Endothelial cell of umbilical vein (primary cell): ENCODE data around the gene SEMA4D. TPM values are rescaled to one million over a fixed set of nuclear protein-coding genes. Genes with fewer than 3 reads are reported as not detected.

ENCODE experiments used
- BruUV-seq: library from RNA; stranded (reverse); fragments of 400-500 nt; replicated peaks from 2 replicates; lab custom pipeline; 2021; lab: Mats Ljungman, UMichigan
- CTCF ChIA-PET: fragments of 300-600, 350-600 bp; sonication (Branson Sonifier 250); formaldehyde crosslinking; loops from one replicate; lab custom pipeline; 2021; ENCODE audit warnings: antibody characterized with exemption, inconsistent platforms; lab: Charles Lee
- POLR2A ChIA-PET: fragments of 300-600, 350-600 bp; sonication (Branson Sonifier 250); formaldehyde crosslinking; loops from one replicate; lab custom pipeline; 2021; ENCODE audit warnings: antibody characterized with exemption, inconsistent platforms; lab: Charles Lee
- DNase-seq: peaks from one replicate; pipeline ENCODE4 v3.0.0-alpha.2; 2011; ENCODE audit warnings: low read depth, low spot score
- FAIRE-seq: peaks from 2 replicates; lab custom pipeline; 2011; peaks lifted over from hg19 to GRCh38; lab: Jason Lieb, UNC
- H2AFZ ChIP-seq: 2 replicates; pipeline ENCODE4 v1.6.0; 2012; ENCODE audit warnings: low read depth, low read length, control low read depth, inconsistent platforms
- H3K27ac ChIP-seq: 2 replicates; pipeline ENCODE4 v1.5.1; 2011; ENCODE audit warnings: low read depth, mild to moderate bottlenecking, control low read depth, low read length, moderate library complexity; ENCODE audit not compliant: insufficient read depth
- H3K27me3 ChIP-seq, 2 experiments: 2 replicates each; pipeline versions ENCODE4 v1.6.0 to v1.6.1; 2011; ENCODE audit warnings: low read length in 2 of 2, mixed read lengths in 1 of 2; ENCODE audit not compliant: control insufficient read depth in 2 of 2, insufficient read depth in 2 of 2
- H3K36me3 ChIP-seq, 2 experiments: 2 replicates in 1 of 2; 3 replicates in 1 of 2; pipeline ENCODE4 v1.5.1; 2011; ENCODE audit warnings: low read length in 2 of 2, mild to moderate bottlenecking in 1 of 2, moderate library complexity in 1 of 2; ENCODE audit not compliant: control insufficient read depth in 2 of 2, insufficient read depth in 2 of 2; ENCODE audit errors: extremely low read depth in 1 of 2
- H3K4me1 ChIP-seq: 3 replicates; pipeline ENCODE4 v1.5.1; 2011; ENCODE audit warnings: mild to moderate bottlenecking, low read length; ENCODE audit not compliant: control insufficient read depth, insufficient read depth; ENCODE audit errors: extremely low read depth
- H3K4me2 ChIP-seq: 2 replicates; pipeline ENCODE4 v1.6.1; 2011; ENCODE audit warnings: low read length, control low read depth, mixed read lengths; ENCODE audit not compliant: insufficient read depth
- H3K4me3 ChIP-seq, 3 experiments: fragments of 200-600 bp in 1 of 3; sonication (generic), shearing (Covaris generic) in 1 of 3; replicated peaks in 1 of 3; 2 replicates each; pipeline ENCODE4 v1.5.1; 2011 to 2016; ENCODE audit warnings: control low read depth in 3 of 3, low read length in 3 of 3, mild to moderate bottlenecking in 2 of 3, inconsistent platforms in 1 of 3, low read depth in 1 of 3, moderate library complexity in 1 of 3; ENCODE audit not compliant: insufficient read depth in 1 of 3
- H3K79me2 ChIP-seq: 2 replicates; pipeline ENCODE4 v1.6.0; 2012; ENCODE audit warnings: low read length, inconsistent platforms; ENCODE audit not compliant: control insufficient read depth, insufficient read depth
- H3K9ac ChIP-seq: replicated peaks from 2 replicates; pipeline ENCODE3; 2011; ENCODE audit warnings: low read length, control low read depth; ENCODE audit not compliant: insufficient read depth; ENCODE audit errors: extremely low read depth
- H3K9me1 ChIP-seq: replicated peaks from 3 replicates; pipeline ENCODE4 v1.6.0; 2011; ENCODE audit warnings: mild to moderate bottlenecking, low read length; ENCODE audit not compliant: control insufficient read depth, insufficient read depth; ENCODE audit errors: extremely low read depth
- H3K9me3 ChIP-seq: replicated peaks from 2 replicates; pipeline ENCODE4 v1.5.1; 2012; ENCODE audit warnings: low read length, inconsistent platforms; ENCODE audit not compliant: control insufficient read depth, insufficient read depth
- H4K20me1 ChIP-seq: replicated peaks from 2 replicates; pipeline ENCODE3; 2011; ENCODE audit warnings: mild to moderate bottlenecking, low read length; ENCODE audit not compliant: control insufficient read depth, insufficient read depth; ENCODE audit errors: extremely low read depth
- EZH2 ChIP-seq: IDR thresholded peaks from 2 replicates; pipeline ENCODE4 v1.6.1; 2012; ENCODE audit warnings: borderline replicate concordance, low read depth, mild to moderate bottlenecking, moderate library complexity, low read length, inconsistent platforms; ENCODE audit not compliant: severe bottlenecking
- FOS ChIP-seq: IDR thresholded peaks from 2 replicates; pipeline ENCODE4 v1.6.1; 2011; ENCODE audit warnings: mild to moderate bottlenecking, low read length, moderate library complexity, borderline replicate concordance; ENCODE audit not compliant: insufficient read depth
- GATA2 ChIP-seq: IDR thresholded peaks from 2 replicates; pipeline ENCODE4 v1.7.0; 2011; ENCODE audit warnings: low read depth, mild to moderate bottlenecking, moderate library complexity, mixed read lengths, low read length; ENCODE audit not compliant: insufficient read length, insufficient read depth
- JUN ChIP-seq: IDR thresholded peaks from 2 replicates; pipeline ENCODE4 v1.6.1; 2011; ENCODE audit warnings: borderline replicate concordance, low read depth; ENCODE audit not compliant: insufficient read length, insufficient read depth
- MYC ChIP-seq: IDR thresholded peaks from one replicate; pipeline ENCODE4 v1.6.1; 2011; ENCODE audit warnings: mild to moderate bottlenecking, low read depth, low read length
- POLR2A ChIP-seq: IDR thresholded peaks from 2 replicates; pipeline ENCODE4 v1.6.1; 2012; ENCODE audit warnings: low read depth, mild to moderate bottlenecking, control low read depth, low read length
- POLR2AphosphoS5 ChIP-seq: IDR thresholded peaks from 2 replicates; pipeline ENCODE4 v1.6.1; 2012; ENCODE audit warnings: low read depth, mild to moderate bottlenecking, control low read depth, low read length, moderate library complexity; ENCODE audit not compliant: insufficient read depth
- dilution Hi-C: fragments of 300-500 bp; cut with MboI; formaldehyde crosslinking; loops from one replicate; pipeline ENCODE4 v1.15.0; 2019; ENCODE audit warnings: low sequenced_read_pairs; ENCODE audit not compliant: extremely low pct_ligation_motif_present
- intact Hi-C: fragments of 100-400 bp; cut with micrococcal nuclease; formaldehyde crosslinking; loops from one replicate; pipeline ENCODE4 v1.10.0; 2022
- polyA plus RNA-seq, 4 experiments: library from polyadenylated mRNA; depleted of rRNA in 3 of 4; stranded (reverse) in 3 of 4; unstranded in 1 of 4; fragments of >200 nt; gene quantifications; 2 replicates each; pipeline versions ENCODE4 v1.2.1 to v1.2.3, GENCODE V29; 2011 to 2012; ENCODE audit warnings: missing spikeins in 1 of 4
- total RNA-seq: library from RNA; stranded (reverse); gene quantifications from 2 replicates; pipeline ENCODE4 v1.2.3, GENCODE V29; 2021
- TF ChIP-seq, protein P1 (sequence below): IDR thresholded peaks from 2 replicates; pipeline ENCODE4 v1.6.1; 2011; ENCODE audit not compliant: insufficient read depth, insufficient read length
- TF ChIP-seq, protein P2 (sequence below), 2 donors: IDR thresholded peaks; 1 replicate in 1 of 2; 2 replicates in 1 of 2; pipeline ENCODE4 v1.5.1; 2011; ENCODE audit warnings: low read length in 2 of 2, mild to moderate bottlenecking in 2 of 2, moderate library complexity in 2 of 2, control low read depth in 1 of 2, inconsistent platforms in 1 of 2, low read depth in 1 of 2; ENCODE audit not compliant: insufficient read depth in 1 of 2; ENCODE audit errors: extremely low read depth in 1 of 2

SEMA4D gene
- total and polyA plus RNA-seq, 2 donors (not counting 3 experiments of a cell fraction or from before 2014, with no cell fraction given): 3.9 to 15.7 TPM

DNA sequence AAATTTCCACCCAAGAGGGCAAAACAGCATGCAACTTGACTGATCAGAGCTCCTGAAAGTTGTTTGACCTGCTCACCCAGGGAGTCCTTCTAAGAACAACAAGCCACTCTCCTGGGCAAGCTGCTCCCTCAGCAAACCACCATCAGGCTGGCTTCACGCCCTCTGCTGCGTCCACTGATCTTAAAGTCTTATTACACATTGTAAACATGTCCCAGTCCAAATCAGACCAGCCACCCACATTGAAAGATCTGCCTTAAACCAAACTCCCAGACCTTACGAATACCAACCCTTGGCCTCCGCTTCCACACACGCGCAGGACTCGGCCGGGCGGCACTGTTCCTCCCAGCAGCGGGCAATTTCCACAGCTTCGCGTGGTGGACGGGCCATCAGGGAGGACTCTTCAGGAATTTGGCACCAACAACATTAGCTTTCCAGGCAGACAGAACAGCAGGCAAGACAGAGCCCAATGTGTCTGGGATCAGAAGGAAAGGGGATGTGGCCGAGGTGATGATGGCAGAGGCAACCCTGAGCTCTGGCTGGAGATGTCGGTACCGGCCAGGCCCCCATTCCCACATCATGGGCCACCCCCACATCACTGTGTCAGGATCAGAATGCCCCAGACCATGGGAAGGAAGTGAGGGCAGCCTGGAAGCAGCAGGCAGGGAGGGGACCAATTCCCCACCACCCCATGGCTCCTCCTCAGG lies 56.8 kb downstream of the SEMA4D start:
- Histone ChIP-seq H3K4me3 (no peak overlapping the region), H4K20me1 (no peaks in the 10 kb centered on the region), H3K27ac (no peak overlapping the region), H2AFZ (no peak overlapping the region), H3K9me1 (no peaks in the 10 kb centered on the region), H3K4me2 (no peak overlapping the region), H3K9ac (no peak overlapping the region), H3K9me3 (no peaks in the 10 kb centered on the region), H3K36me3 (no peaks in the 10 kb centered on the region), H3K27me3 (no peaks in the 10 kb centered on the region), H3K79me2 (no peaks in the 10 kb centered on the region), H3K4me1 (no peaks in the 10 kb centered on the region)
- no peak for TF ChIP-seq EZH2
- TF ChIP-seq POLR2A: no peak
- no peak for TF ChIP-seq JUN
- TF ChIP-seq MYC: no peak
- TF ChIP-seq FOS: no peak
- TF ChIP-seq, protein P1, sequence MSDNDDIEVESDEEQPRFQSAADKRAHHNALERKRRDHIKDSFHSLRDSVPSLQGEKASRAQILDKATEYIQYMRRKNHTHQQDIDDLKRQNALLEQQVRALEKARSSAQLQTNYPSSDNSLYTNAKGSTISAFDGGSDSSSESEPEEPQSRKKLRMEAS: no peak
- TF ChIP-seq, protein P2, sequence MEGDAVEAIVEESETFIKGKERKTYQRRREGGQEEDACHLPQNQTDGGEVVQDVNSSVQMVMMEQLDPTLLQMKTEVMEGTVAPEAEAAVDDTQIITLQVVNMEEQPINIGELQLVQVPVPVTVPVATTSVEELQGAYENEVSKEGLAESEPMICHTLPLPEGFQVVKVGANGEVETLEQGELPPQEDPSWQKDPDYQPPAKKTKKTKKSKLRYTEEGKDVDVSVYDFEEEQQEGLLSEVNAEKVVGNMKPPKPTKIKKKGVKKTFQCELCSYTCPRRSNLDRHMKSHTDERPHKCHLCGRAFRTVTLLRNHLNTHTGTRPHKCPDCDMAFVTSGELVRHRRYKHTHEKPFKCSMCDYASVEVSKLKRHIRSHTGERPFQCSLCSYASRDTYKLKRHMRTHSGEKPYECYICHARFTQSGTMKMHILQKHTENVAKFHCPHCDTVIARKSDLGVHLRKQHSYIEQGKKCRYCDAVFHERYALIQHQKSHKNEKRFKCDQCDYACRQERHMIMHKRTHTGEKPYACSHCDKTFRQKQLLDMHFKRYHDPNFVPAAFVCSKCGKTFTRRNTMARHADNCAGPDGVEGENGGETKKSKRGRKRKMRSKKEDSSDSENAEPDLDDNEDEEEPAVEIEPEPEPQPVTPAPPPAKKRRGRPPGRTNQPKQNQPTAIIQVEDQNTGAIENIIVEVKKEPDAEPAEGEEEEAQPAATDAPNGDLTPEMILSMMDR (IDR thresholded peaks at IDR 0.05; ENCODE audit: extremely low read depth in 1 of 2, insufficient read depth in 1 of 2, low read depth in 1 of 2, low read length in 2 of 2): no peak
- no peak for TF ChIP-seq GATA2
- no peak for TF ChIP-seq POLR2AphosphoS5
- intact Hi-C loops: no loop called here
- dilution Hi-C loops: no loop called here
- BruUV-seq: no TSS peak
- ChIA-PET POLR2A (no interaction called here), CTCF (interaction anchor here (1.3 kb wide), 1 partner anchor 66 kb away, joined by 3 read pairs; no protein-coding TSS in a partner anchor)
- FAIRE-seq: no peak
- DNase-seq: no peak
